DND-41 (cell line): ENCODE data around the gene KAZN.

Source experiments
- CTCF ChIP-seq: IDR thresholded peaks from 2 replicates; pipeline ENCODE4 v1.5.1; 2012; ENCODE audit warnings: borderline replicate concordance, low read length, moderate library complexity, mild to moderate bottlenecking; ENCODE audit not compliant: poor library complexity, severe bottlenecking; ENCODE audit errors: extremely low read depth
- EZH2 ChIP-seq: IDR thresholded peaks from 3 replicates; pipeline ENCODE4 v1.6.1; 2012; ENCODE audit warnings: borderline replicate concordance, low read depth, mild to moderate bottlenecking, moderate library complexity, low read length, inconsistent platforms; ENCODE audit not compliant: severe bottlenecking

- TF ChIP-seq CTCF: no peak
- no peak for TF ChIP-seq EZH2
These were observed 188.2 kb downstream of the KAZN start for GRCh38 chr1:14786681-14787080.
